GM12873 (cell line): ENCODE measurements around the gene DAAM2.

ENCODE experiments used
- TF ChIP-seq, protein P1 (sequence below): IDR thresholded peaks from 2 replicates; pipeline ENCODE4 v1.5.1; 2012; ENCODE audit warnings: low read depth, mild to moderate bottlenecking, moderate library complexity, low read length, control low read depth; ENCODE audit not compliant: insufficient read depth; ENCODE audit errors: missing control alignments

The DAAM2 gene

GRCh38 chr6:39812496-39812852 is 20.3 kb downstream of the DAAM2 start:
- TF ChIP-seq, protein P1, sequence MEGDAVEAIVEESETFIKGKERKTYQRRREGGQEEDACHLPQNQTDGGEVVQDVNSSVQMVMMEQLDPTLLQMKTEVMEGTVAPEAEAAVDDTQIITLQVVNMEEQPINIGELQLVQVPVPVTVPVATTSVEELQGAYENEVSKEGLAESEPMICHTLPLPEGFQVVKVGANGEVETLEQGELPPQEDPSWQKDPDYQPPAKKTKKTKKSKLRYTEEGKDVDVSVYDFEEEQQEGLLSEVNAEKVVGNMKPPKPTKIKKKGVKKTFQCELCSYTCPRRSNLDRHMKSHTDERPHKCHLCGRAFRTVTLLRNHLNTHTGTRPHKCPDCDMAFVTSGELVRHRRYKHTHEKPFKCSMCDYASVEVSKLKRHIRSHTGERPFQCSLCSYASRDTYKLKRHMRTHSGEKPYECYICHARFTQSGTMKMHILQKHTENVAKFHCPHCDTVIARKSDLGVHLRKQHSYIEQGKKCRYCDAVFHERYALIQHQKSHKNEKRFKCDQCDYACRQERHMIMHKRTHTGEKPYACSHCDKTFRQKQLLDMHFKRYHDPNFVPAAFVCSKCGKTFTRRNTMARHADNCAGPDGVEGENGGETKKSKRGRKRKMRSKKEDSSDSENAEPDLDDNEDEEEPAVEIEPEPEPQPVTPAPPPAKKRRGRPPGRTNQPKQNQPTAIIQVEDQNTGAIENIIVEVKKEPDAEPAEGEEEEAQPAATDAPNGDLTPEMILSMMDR, result no peak

GRCh38 chr6:39812853-39813533 is 20.8 kb downstream of the DAAM2 start:
- TF ChIP-seq, protein P1, result no peak

DNA sequence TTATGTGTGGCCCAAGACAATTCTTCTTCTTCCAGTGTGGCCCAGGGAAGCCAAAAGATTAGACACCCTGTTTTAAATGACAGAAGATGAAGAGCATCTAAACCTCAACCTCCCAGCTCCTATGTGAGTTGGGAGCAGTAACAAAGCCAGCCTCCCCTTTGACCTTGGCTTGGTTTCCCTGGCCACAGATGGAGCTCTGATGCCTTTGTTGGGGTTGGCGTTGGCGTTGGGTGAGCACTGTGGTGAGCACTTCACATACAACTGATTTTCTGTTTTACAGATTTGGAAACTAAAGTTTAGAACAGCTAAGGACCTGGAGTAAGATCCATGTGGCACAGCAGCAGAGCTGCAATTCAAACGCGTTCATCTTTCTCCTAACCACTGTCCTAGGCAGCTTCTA is 22.1 kb downstream of the DAAM2 start:
- TF ChIP-seq, protein P1, result no peak

GRCh38 chr6:39815356-39815755 is 23.2 kb downstream of the DAAM2 start:
- TF ChIP-seq, protein P1, result no peak

- TF ChIP-seq, protein P1, result no peak
Measured at GRCh38 chr6:39816747-39817146, 24.6 kb downstream of the DAAM2 start.

DNA sequence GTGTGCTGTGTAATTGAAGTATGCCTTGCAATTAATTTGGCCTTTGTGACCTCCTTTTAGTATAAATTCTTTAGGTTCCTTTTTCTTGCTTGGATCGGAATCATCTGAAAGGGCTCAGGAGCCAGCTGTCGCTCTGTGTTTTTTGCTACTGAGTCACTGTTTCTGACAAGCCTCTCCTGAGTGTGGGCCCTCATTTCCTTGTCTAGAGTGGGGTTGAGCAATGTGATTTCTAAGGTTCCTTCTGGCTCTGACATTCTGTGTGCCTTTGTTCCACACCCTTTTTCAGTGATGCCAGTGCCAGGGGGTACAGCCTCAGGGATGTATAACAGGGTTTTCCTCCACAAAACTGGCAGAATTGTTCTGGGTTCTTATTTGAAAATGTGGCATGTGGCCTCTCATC is 26.5 kb downstream of the DAAM2 start:
- TF ChIP-seq, protein P1, result no peak

- TF ChIP-seq, protein P1, result no peak
Measured at GRCh38 chr6:39819228-39819627, 27.1 kb downstream of the DAAM2 start.

- TF ChIP-seq, protein P1, result no peak
Measured at GRCh38 chr6:39819676-39820075, 27.5 kb downstream of the DAAM2 start.
